T1000 (cell line): ENCODE measurements around the gene SLC45A1.
"Not testable (repeated sequence)": the region's sequence is repeated elsewhere in the genome, so short reads cannot be mapped to it uniquely, and the experiment has no call there.

ENCODE experiments used
- DNase-seq: peaks from one replicate; lab custom pipeline; 2025; ENCODE audit warnings: mixed read lengths; lab: John Stamatoyannopoulos, UW

SLC45A1 gene

DNA sequence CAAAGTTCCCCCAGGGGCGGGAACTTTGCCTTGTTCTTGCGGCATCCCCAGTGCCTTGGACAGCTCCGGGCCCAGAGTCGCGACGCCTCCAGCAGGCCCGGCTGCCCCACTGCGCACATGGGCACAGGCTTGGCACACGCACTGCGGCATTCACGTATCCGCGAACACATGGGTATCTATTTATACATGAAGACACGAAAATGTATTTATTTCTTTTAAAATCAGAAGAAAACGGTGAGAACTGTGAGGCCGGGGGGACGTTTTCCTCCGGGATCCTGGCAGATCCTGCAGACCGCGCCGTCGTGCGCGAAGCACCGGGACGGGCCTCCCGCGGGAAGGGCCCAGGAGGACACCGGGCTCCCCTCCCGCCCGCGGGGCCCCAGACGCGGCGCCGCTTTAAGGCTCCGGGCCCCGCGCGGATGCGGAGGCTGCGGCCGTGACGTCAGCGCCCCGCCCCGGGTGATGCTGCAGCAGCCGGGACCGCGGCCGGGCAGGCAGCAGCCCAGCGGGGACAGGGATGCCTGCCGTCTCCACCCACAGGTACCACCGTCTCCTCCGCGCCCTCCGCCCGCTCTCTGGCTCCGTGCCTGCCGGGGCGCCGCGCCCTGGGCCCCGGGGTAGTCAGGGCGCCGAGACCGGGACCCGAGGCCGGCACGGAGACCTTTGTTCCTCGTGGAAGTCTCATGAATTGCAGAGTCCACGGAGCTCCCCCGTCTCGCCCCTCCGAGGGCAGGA, at the start of gene SLC45A1:
Gene SLC45A1, plus strand, starts transcription at position 468 of the 735 bp plus-strand sequence. CDS start 6,216 bp downstream, outside the sequence.
- peak; percentile 55 for DNase-seq

- DNase-seq: no peak
These were observed 44.9 kb upstream of the SLC45A1 start for GRCh38 chr1:8273036-8273435.

DNA sequence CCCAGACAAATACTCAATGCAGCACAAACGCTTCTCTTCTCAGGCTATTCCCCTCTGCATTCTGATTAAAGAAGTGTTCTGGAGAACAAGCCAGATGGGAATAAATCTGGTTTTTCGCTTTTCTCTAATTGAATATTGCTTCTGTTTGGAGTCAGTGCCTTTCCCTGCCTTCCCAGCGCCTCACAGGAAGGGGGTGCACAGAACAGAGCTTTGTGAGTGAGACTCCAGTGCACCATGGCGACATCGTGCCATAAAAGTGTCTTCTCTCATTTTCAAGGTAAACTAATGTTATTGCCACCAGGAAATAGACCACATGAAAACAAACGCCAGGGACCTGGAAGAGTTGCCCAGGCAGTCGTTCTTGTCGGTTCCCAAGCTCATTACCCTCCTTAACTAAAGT, 43.6 kb upstream of the SLC45A1 start:
- DNase-seq: no peak

DNA sequence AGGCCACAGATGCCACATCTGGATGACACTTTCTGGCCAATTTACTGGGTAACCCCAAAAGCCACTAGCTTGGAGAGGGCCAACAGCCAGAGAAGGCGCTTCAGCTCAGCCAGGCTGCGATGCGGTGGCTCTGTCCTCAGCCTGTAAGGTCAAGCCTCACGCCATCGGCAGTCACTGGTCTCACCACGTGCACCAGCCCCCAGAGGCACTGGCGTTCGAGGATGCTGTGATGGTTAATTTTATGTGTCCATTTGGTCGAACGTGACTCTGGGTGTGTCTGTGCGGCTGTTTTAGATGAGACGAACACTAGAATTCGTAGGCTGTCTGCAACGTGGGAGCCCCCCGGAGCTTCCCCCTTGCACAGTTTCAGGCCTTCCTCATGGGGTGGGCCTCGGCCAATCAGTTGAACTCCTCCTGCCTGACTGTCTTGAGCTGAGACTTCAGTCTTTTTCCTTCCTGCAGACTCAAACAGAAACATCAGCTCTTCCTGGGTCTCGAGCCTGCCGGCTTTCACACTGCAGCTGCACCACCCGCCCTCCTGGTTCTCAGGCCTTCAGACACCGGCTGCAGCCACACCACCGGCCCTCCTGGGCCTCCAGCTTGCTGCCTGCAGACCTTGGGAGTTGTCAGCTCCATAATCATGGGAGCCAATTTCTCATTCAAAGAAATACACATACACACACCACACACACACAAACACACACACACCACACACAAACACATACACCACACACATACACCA, 41.6 kb upstream of the SLC45A1 start:
- DNase-seq: no peak

DNA sequence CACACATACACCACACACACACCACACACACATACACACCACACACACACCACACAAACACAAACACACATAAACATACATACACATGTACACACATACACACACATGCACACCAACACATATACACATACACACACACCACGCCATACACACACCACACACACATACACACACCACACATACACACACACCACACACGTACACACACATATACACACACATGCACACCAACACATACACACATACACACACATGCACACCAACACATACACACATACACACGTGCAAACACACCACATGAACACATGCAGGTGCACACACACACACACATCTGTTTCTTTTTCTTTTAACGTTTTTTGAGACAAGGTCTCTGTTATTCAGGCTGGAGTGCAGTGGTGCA, 41.0 kb upstream of the SLC45A1 start:
- no peak for DNase-seq

DNA sequence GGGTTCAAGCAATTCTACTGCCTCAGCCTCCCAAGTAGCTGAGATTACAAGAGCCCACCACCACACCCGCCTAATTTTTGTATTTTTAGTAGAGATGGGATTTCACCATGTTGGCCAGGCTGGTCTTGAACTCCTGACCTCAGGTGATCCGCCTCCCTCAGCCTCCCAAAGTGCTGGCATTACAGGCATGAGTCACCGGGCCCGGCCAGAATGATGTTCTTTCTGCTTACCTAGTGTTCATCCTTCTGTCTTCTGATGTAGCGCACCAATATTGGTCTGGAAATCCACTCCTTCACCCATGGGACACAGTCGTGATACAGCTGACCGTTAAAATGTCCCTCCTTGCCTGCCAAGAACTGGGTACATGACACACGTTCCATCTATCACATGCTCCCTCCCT, 39.2 kb upstream of the SLC45A1 start:
- not testable (repeated sequence) for DNase-seq

GRCh38 chr1:8281843-8282509, 35.9 kb upstream of the SLC45A1 start:
- DNase-seq: no peak

DNA sequence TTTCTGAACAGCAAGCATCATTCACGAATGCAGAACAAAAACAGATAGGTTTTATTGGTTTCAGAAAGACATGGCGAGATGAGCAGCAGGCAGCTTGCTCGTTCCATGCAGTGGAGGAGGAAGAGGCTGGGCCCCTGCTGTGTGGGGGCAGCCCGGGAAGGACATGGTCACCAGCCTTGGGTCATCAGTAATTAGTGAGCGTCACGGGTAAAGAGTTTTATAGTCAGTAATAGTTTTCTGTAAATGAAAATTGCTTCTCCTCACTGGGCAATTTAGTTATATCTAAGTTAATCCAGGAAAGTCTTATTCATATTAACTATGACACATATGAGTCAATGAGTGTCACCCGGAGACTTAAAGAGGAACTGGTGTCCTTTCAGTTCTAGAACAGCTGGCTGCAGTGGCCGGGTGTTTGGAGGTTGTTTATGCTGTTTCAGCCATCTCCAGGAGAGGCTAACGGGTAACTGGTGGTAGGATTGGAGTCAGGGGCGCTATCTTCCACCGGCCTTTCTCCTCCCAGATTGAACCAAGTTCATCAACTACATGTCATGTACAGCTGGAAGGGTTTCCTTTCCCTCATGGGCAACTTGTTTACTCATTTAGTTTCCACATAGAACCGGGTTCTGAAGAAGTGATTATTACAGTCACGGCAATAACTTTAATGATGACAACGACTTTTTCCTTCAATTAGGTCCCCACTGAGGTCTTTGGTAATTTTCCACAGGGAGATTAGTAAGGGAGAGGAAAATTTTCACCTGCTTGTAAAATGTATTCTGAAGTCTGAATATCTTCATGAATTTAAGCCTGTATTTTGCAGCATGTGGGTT, 34.6 kb upstream of the SLC45A1 start:
- no peak for DNase-seq

DNA sequence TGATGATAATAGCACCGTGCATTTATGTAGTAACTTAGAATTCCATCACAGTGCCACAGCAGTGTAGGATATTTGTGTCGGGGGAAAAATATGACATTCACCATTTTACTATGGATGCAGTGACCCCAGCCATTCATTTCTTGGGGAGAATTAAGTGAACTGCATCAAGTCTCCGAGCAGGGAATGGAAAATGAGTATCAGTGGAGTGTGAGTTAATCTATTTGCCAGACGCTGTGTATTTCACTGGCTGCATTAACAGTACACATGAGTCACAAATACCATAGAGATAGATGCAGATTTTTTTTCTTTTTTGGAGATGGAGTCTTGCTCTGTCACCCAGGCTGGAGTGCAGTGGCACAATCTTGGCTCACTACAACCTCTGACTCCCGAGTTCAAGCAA, 33.8 kb upstream of the SLC45A1 start:
- DNase-seq: no peak

DNA sequence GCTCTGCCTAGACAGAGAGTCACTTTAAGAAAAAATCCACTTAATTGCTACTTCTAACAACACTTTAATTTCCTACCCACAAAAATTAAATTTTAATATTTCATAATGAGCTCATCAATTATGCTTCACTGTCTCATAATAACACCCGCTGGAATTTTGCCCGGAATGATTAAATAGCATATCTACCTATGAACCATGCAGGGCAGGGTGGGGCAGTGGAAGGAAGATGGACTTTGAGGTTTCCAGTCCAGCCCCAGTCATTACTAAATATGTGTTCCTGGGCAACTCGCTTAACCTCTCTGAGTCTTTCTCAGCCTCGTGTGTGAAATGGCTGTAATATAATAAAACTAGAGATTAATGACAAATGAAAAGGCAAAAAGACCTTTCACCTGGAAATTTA, 32.8 kb upstream of the SLC45A1 start:
- no peak for DNase-seq

GRCh38 chr1:8285965-8286364, 31.9 kb upstream of the SLC45A1 start:
- DNase-seq: no peak

- DNase-seq: no peak
These were observed 24.8 kb upstream of the SLC45A1 start for GRCh38 chr1:8293118-8293517.

GRCh38 chr1:8293641-8294169, 24.2 kb upstream of the SLC45A1 start:
- no peak for DNase-seq

GRCh38 chr1:8294170-8294697, 23.7 kb upstream of the SLC45A1 start:
- DNase-seq: no peak

DNA sequence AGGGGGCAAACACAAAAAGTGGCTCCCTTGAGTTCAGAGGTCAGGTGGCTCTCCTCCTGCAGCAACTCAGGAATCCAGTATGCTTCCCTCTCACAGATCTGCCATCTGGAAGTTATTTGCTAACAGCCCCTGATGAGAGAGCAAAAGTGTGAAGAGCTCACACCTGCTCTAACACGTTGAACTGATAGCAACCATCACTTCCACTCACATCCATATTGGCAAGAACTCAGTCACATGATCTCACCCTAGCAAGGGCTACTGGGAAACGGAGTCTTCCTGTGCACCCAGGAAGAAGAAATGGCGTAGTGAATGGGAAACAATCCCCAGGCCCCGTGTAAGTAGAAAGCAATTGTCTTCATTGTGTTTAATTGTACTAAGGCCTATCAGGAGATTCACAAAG, 20.7 kb upstream of the SLC45A1 start:
- no peak for DNase-seq

GRCh38 chr1:8299963-8300362, 18.0 kb upstream of the SLC45A1 start:
- no peak for DNase-seq

- DNase-seq: no peak
These were observed 15.6 kb upstream of the SLC45A1 start for GRCh38 chr1:8302081-8302956.

DNA sequence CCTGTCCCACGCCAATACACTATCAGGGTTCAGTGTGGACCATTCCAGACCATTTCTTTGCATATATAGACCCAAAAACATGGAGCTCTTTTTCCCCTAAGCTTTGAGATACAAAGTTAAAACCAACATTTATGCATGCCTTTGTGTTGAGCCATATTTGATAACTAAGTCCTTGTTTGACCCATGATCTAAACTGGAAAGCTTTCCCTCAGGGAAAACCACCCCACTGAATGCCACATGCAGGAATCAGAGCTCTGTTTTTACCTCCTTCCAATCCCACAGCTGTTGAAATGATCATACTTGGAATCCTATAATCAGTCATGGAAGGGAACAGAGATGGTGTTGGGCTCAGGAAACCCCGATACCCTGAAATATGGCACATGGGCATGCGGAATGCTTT, 14.8 kb upstream of the SLC45A1 start:
- DNase-seq: no peak

- DNase-seq: no peak
These were observed 14.0 kb upstream of the SLC45A1 start for GRCh38 chr1:8303876-8304275.

DNA sequence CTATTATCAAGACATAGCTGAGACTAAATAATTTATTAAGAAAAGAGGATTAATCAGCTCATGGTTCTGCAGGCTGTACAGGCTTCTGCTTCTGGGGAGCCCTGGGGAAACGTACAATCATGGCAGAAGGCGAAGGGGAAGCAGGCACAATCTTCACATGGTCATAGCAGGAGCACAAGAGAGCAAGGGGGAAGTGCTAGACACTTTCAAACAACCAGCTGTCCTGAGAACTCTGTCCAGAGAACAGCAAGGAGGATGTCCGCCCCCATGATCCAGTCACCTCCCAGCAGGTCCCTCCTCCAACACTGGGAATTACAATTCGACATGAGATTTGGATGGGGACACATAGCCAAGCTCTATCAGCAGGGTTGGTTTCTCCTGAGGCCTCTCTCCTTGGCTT, 10.3 kb upstream of the SLC45A1 start:
- DNase-seq: no peak
